ENCODE measurements around the gene CACNA1H.
"Not testable (repeated sequence)": the region's sequence is repeated elsewhere in the genome, so short reads cannot be mapped to it uniquely, and the experiment has no call there.

The CACNA1H gene

GRCh38 chr16:1222553-1223354 lies 69.8 kb downstream of the CACNA1H start:
- POLR2A ChIA-PET = no interaction called here
- CTCF ChIA-PET = no interaction called here
- no peak for TF ChIP-seq FOXA1 (IDR thresholded peaks at IDR 0.05)
- no peak for TF ChIP-seq ARNT (IDR thresholded peaks at IDR 0.05)
- no peak for TF ChIP-seq BHLHE40 (IDR thresholded peaks at IDR 0.05; ENCODE audit: borderline replicate concordance)
- no peak for TF ChIP-seq CTBP1 (IDR thresholded peaks at IDR 0.05; ENCODE audit: borderline replicate concordance)
- no peak for TF ChIP-seq ELF4 (IDR thresholded peaks at IDR 0.05)
- TF ChIP-seq SUZ12 (IDR thresholded peaks at IDR 0.05) = no peak
- no peak for TF ChIP-seq PKNOX1 (IDR thresholded peaks at IDR 0.05)
- TF ChIP-seq SP1 (IDR thresholded peaks at IDR 0.05) = no peak
- no peak for DNase-seq (ENCODE audit: extremely low spot score)

GRCh38 chr16:1223355-1224214 lies 70.7 kb downstream of the CACNA1H start:
- ChIA-PET CTCF (interaction anchor here (0.6 kb wide), 1 partner anchor 53 kb away, joined by 3 read pairs; no protein-coding TSS in a partner anchor), POLR2A (no interaction called here)
- TF ChIP-seq SUZ12 (IDR thresholded peaks at IDR 0.05) (no peak), PKNOX1 (IDR thresholded peaks at IDR 0.05) (no peak), NFRKB (IDR thresholded peaks at IDR 0.05) (no peak), HDGF (IDR thresholded peaks at IDR 0.05; ENCODE audit: borderline replicate concordance) (no peak), SP1 (IDR thresholded peaks at IDR 0.05) (no peak), L3MBTL2 (conservative IDR thresholded peaks at IDR 0.05) (no peak), CTBP1 (IDR thresholded peaks at IDR 0.05; ENCODE audit: borderline replicate concordance) (no peak), BHLHE40 (IDR thresholded peaks at IDR 0.05; ENCODE audit: borderline replicate concordance) (no peak), TARDBP (IDR thresholded peaks at IDR 0.05) (no peak), FOXK2 (IDR thresholded peaks at IDR 0.05) (no peak), LEF1 (IDR thresholded peaks at IDR 0.05; ENCODE audit: borderline replicate concordance) (no peak), ARNT (IDR thresholded peaks at IDR 0.05) (no peak), FOXM1 (IDR thresholded peaks at IDR 0.05; ENCODE audit: borderline replicate concordance) (no peak), FOXA1 (IDR thresholded peaks at IDR 0.05) (no peak), ZNF384 (IDR thresholded peaks at IDR 0.05) (no peak), ELF4 (IDR thresholded peaks at IDR 0.05) (no peak)
- DNase-seq (ENCODE audit: extremely low spot score) = no peak

DNA sequence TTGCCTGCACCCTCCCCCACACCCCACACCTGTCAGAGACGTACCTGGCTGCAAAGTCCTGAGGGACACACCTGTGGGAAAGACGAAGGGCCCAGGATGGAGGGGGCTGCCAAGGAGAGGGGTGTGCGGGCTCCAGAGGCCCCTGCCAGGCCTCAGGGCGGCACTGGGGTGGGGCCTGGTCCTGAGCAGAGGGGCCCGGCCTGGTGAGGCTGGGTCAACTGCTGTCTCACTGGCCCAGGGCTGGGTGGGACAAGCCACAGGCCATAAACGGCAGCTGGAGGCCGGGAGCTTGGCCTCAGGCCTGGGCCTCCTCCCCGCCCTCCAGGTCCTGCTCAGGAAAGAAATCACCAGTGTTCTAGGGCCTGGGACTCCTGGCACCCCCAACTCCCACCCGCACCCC lies 71.7 kb downstream of the CACNA1H start:
- TF ChIP-seq NFRKB (IDR thresholded peaks at IDR 0.05) (no peak), ZNF384 (IDR thresholded peaks at IDR 0.05) (no peak), SP1 (IDR thresholded peaks at IDR 0.05) (no peak), L3MBTL2 (conservative IDR thresholded peaks at IDR 0.05) (no peak), FOXM1 (IDR thresholded peaks at IDR 0.05; ENCODE audit: borderline replicate concordance) (no peak)
- ChIA-PET POLR2A (no interaction called here), CTCF (interaction anchor here (0.6 kb wide), 1 partner anchor 52 kb away, joined by 3 read pairs; no protein-coding TSS in a partner anchor)
- no peak for DNase-seq (ENCODE audit: extremely low spot score)

DNA sequence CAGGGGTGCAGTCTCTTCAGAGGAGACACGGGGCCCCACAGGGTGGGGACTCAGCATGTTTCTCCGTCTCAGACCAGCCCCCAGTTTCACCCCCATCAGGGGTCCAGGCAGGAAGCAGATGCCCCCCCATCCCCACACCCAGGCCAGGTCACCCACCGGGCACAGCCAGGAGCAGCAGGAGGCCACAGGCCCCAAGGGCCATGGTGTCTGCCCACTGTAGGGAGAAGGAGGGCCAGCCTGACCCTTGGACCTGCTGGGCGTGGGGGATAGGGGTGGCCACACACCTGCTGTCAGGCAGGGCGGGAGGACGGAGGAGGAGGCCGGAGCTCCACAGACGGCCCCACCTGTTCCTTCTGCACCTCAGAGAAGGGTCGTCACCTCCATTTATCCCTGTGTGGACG lies 72.1 kb downstream of the CACNA1H start, which contains the start of gene TPSG1:
Gene TPSG1 (minus strand): TSS at position 218 of the 401 bp plus-strand sequence. CDS start 16 bp downstream, at position 202.
- ChIA-PET CTCF (no interaction called here), POLR2A (no interaction called here)
- TF ChIP-seq FOXA1 (IDR thresholded peaks at IDR 0.05) = no peak
- TF ChIP-seq L3MBTL2 (conservative IDR thresholded peaks at IDR 0.05) = no peak
- TF ChIP-seq NFRKB (IDR thresholded peaks at IDR 0.05) = no peak
- no peak for TF ChIP-seq FOXK2 (IDR thresholded peaks at IDR 0.05)
- TF ChIP-seq HDGF (IDR thresholded peaks at IDR 0.05; ENCODE audit: borderline replicate concordance) = no peak
- TF ChIP-seq SUZ12 (IDR thresholded peaks at IDR 0.05) = no peak
- TF ChIP-seq FOXM1 (IDR thresholded peaks at IDR 0.05; ENCODE audit: borderline replicate concordance) = no peak
- no peak for TF ChIP-seq BHLHE40 (IDR thresholded peaks at IDR 0.05; ENCODE audit: borderline replicate concordance)
- no peak for TF ChIP-seq PKNOX1 (IDR thresholded peaks at IDR 0.05)
- TF ChIP-seq CTBP1 (IDR thresholded peaks at IDR 0.05; ENCODE audit: borderline replicate concordance) = no peak
- TF ChIP-seq TARDBP (IDR thresholded peaks at IDR 0.05) = no peak
- TF ChIP-seq ZNF384 (IDR thresholded peaks at IDR 0.05) = no peak
- TF ChIP-seq ELF4 (IDR thresholded peaks at IDR 0.05) = no peak
- TF ChIP-seq SP1 (IDR thresholded peaks at IDR 0.05) = no peak
- TF ChIP-seq LEF1 (IDR thresholded peaks at IDR 0.05; ENCODE audit: borderline replicate concordance) = no peak
- no peak for TF ChIP-seq ARNT (IDR thresholded peaks at IDR 0.05)
- no peak for DNase-seq (ENCODE audit: extremely low spot score)

DNA sequence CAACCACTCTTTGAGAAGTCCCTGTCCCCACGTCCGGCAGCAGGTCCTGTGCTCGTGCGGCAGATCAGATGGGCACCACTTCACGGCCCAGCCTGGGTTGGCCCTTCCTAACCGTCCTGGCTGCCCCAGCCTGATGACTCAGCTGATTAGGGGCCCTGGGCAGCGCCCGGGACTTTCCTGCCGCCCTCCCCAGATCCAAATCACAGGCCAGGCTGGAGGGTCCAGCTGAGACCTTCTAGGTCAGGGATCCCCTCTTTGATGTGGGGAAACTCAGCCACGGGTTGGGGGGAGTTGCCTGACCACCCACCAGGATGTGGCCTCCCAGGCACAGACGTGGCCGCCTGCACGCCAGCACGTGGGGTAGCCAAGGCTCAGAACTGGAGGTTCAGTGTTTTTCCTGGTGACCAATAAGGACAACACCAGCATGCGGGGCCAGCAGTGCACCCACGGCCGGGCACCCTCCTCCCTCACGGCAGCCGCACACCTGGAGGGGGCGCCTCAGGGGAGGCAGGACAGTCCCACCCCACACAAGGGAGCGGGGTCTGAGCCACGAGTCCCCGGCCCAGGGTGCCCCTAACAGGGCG lies 72.9 kb downstream of the CACNA1H start:
- CTCF ChIA-PET; DNase-seq (ENCODE audit: extremely low spot score); POLR2A ChIA-PET: not testable (repeated sequence)

- DNase-seq (ENCODE audit: extremely low spot score); CTCF ChIA-PET; POLR2A ChIA-PET: not testable (repeated sequence)
These were observed 73.8 kb downstream of the CACNA1H start for GRCh38 chr16:1226692-1227091.

DNA sequence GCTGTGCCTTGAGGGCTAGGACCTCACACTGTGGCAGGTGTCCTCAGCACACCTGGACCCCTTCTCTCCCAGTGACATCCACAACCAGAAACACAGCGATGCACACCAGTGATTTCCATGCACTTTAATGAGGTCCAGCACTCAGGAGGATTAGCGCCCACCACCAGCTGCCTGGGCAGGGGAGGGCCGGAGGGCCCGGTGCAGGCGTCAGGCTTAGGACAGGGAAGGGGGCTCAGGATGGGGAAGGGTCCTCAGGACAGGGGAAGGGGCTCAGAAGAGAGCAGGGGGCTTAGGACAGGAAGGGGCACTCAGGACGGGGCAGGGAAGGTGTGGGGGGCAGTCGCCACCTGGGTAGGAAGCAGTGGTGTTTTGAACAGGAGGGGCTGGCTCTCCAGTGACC lies 75.3 kb downstream of the CACNA1H start:
- POLR2A ChIA-PET; DNase-seq (ENCODE audit: extremely low spot score); CTCF ChIA-PET: not testable (repeated sequence)

- POLR2A ChIA-PET; CTCF ChIA-PET; DNase-seq (ENCODE audit: extremely low spot score): not testable (repeated sequence)
These were observed 76.6 kb downstream of the CACNA1H start for GRCh38 chr16:1229476-1229875.

GRCh38 chr16:1230084-1230470 lies 77.2 kb downstream of the CACNA1H start, which contains the start of gene TPSB2:
TSS of gene TPSB2 (minus strand) at chr16:1230184. CDS start at chr16:1229951, 233 bp downstream.
- POLR2A ChIA-PET; DNase-seq (ENCODE audit: extremely low spot score); CTCF ChIA-PET: not testable (repeated sequence)

- DNase-seq (ENCODE audit: extremely low spot score); POLR2A ChIA-PET; CTCF ChIA-PET: not testable (repeated sequence)
These were observed 77.7 kb downstream of the CACNA1H start for GRCh38 chr16:1230471-1231212.
